ENCODE data around the gene ITFG1.

ITFG1 gene

DNA sequence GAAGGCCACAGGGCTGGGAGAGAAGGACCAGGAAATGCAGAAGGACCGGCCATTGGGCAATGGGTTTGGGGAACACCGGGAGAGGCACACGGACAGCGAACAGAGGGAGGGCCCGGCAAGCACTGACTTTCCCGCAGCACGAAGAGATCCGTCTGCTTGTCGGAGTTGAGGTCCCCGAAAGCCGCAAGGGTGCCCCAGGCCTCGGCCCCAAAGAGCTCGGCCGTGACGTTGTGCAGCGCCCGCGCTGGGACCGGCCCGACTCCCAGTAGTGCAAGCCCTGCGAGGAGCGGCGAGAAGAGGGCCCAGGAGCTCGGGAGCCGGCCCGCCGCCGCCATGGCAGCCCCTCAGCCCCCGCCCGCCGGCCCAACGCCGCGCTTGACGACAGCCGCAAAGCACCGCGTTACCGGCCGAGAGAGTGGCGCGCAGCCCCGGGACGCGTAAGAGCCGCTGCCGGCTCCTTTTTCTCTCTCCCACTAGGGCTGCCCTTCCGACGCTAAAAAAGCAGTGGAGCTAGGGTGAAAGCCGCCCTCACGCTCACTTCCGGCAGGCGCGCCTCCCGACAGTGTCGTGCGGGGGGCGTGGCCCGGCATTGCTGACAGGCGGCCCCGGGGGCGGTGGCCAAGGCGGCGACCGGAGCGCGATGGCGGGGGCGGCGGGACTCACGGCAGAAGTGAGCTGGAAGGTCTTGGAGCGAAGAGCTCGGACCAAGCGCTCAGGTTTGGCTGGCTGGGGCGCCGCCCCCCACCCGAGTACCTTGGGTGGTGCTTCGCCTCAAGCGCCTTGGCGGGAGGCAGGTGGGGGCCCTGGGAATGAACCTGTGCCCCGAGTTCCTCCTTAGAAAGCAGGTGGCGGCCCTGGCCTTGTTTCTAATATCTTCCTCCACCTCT, at the start of gene ITFG1, which contains the start of gene PHKB:
ITFG1 (minus strand) TSS at position 353 of the 887 bp plus-strand sequence; CDS start at position 335, 18 bp downstream.
PHKB (plus strand) TSS at position 621 of the 887 bp plus-strand sequence; CDS start at position 641, 20 bp downstream.
- H3K36me3 Mint-ChIP-seq (ENCODE audit: low read depth) = peaks cover 26% of the 10 kb centered on the region
- peak within 1 kb of the TSS; percentile 92 for H3K4me3 Mint-ChIP-seq
- H3K4me1 Mint-ChIP-seq (ENCODE audit: low read depth) = peaks cover 39% of the 10 kb centered on the region
- peak; percentile 97 for DNase-seq (ENCODE audit: low spot score)
- H3K27ac Mint-ChIP-seq = peak within 1 kb of the TSS; percentile 99
- no peaks in the 10 kb centered on the region for H3K27me3 Mint-ChIP-seq (ENCODE audit: low read depth)
- no peaks in the 10 kb centered on the region for H3K9me3 Mint-ChIP-seq

DNA sequence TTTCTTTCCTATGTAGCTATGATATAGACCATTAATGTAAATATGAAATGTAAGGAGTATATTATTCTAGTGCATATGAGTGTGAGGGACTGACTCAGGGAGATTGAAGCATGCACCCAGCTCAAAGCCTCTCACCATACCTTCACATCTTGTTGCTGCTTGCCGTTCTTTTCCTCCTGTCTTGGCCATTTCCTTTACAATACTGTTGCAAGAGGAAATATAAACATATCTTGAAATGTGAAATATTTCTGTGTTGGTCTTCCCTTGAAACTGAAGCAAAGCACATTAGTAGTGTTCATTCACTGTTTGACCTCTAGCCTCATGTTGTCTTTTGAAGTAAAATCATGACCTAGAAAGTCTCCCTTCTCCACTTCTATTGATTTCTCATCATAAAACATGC, 46.8 kb upstream of the ITFG1 start:
- H3K27me3 Mint-ChIP-seq (ENCODE audit: low read depth) = no peaks in the 10 kb centered on the region
- peaks cover 39% of the 10 kb centered on the region for H3K36me3 Mint-ChIP-seq (ENCODE audit: low read depth)
- H3K4me1 Mint-ChIP-seq (ENCODE audit: low read depth) = peaks cover 4% of the 10 kb centered on the region
- H3K4me3 Mint-ChIP-seq = no peak overlapping the region
- no peak overlapping the region for H3K27ac Mint-ChIP-seq
- DNase-seq (ENCODE audit: low spot score) = no peak
- no peaks in the 10 kb centered on the region for H3K9me3 Mint-ChIP-seq

DNA sequence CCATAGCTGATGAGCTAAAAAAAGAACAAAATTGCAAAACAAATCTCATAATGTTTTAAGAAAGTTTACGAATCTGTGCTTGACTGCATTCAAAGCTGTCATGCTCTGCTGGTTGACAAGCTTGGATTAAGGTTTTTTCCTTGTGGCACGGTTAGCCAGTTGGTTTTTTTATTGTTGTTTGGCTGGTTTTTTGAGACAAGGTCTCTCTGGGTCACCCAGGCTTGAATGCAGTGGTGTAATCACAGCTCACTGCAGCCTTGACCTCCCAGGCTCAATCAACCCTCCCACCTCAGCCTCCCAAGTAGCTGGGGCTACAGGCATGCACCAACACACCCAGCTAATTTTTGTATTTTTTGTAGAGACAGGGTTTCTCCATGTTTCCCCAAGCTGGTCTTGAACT, 45.9 kb upstream of the ITFG1 start:
- Mint-ChIP-seq H3K9me3 (no peaks in the 10 kb centered on the region), H3K4me3 (no peak overlapping the region), H3K4me1 (ENCODE audit: low read depth) (peaks cover 4% of the 10 kb centered on the region), H3K36me3 (ENCODE audit: low read depth) (peaks cover 34% of the 10 kb centered on the region), H3K27me3 (ENCODE audit: low read depth) (no peaks in the 10 kb centered on the region), H3K27ac (no peak overlapping the region)
- DNase-seq (ENCODE audit: low spot score) = no peak

DNA sequence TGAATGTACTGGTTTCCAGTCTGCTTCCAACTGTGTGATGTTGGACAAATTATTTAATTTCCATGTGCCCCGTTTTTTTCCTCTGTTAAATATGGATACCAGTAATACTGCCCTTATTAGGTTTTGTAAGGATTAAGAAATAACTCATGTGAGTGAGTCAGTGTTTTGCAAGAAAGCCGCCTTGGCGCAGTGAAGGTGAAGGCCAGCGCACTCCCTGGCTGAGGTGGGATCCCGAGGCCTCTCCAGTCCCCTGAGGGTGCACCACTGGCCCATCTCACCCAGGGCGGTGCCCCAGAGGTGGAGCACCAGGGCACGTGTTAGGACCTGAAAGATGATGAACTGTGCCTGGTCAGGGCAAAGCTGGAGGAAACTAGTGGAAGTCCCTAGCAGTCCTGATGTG, 43.7 kb upstream of the ITFG1 start:
- Mint-ChIP-seq H3K27ac (no peak overlapping the region), H3K36me3 (ENCODE audit: low read depth) (peaks cover 41% of the 10 kb centered on the region), H3K27me3 (ENCODE audit: low read depth) (no peaks in the 10 kb centered on the region), H3K9me3 (no peaks in the 10 kb centered on the region), H3K4me3 (no peak overlapping the region), H3K4me1 (ENCODE audit: low read depth) (peaks cover 4% of the 10 kb centered on the region)
- DNase-seq (ENCODE audit: low spot score) = no peak

DNA sequence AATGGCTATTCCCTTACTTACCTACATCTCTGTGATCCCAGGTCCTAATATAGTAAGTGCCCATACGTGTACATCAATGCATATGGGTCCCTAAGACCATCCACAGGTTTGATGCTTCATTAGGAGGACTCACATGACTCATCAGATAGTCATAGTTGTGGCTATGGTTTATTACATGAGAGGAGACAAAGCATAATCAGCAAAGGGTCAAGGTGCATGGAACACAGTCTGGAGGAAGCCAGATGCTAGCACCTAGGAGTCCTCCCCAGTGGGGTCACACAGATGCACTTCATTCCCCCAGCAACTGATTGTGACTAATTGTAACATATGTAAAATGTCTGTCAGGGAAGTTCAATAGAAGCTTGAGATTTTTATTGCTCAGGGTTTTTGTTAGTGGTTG, 43.1 kb upstream of the ITFG1 start:
- Mint-ChIP-seq H3K4me1 (ENCODE audit: low read depth) (peaks cover 4% of the 10 kb centered on the region), H3K4me3 (no peak overlapping the region), H3K27me3 (ENCODE audit: low read depth) (no peaks in the 10 kb centered on the region), H3K36me3 (ENCODE audit: low read depth) (peaks cover 48% of the 10 kb centered on the region), H3K9me3 (no peaks in the 10 kb centered on the region), H3K27ac (no peak overlapping the region)
- no peak for DNase-seq (ENCODE audit: low spot score)

DNA sequence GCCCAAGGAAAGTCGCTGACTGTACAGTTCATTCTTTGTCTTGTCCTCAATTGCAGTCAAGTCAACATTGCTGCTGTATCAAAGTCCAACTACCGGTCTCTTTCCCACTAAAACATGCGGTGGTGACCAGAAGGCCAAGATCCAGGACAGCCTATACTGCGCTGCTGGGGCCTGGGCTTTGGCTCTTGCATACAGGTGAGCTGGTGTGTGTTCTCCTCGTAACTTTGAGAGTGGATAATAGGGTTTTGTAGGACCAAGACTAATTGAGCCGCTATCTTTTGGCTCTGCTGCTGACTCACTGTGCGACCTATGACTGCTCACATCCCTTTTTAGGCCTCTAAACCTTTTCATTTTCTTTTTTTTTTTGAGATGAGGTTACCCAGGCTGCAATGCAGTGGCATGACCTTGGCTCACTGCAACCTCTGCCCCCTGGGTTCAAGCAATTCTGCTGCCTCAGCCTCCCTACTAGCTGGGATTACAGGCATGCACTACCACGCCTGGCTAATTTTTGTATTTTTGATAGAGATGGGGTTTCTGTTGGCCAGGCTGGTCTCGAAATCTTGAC, 38.9 kb upstream of the ITFG1 start:
- H3K36me3 Mint-ChIP-seq (ENCODE audit: low read depth) = peaks cover 47% of the 10 kb centered on the region
- no peaks in the 10 kb centered on the region for H3K9me3 Mint-ChIP-seq
- no peak for DNase-seq (ENCODE audit: low spot score)
- no peaks in the 10 kb centered on the region for H3K4me1 Mint-ChIP-seq (ENCODE audit: low read depth)
- H3K27ac Mint-ChIP-seq = no peak overlapping the region
- H3K27me3 Mint-ChIP-seq (ENCODE audit: low read depth) = no peaks in the 10 kb centered on the region
- H3K4me3 Mint-ChIP-seq = no peak overlapping the region

DNA sequence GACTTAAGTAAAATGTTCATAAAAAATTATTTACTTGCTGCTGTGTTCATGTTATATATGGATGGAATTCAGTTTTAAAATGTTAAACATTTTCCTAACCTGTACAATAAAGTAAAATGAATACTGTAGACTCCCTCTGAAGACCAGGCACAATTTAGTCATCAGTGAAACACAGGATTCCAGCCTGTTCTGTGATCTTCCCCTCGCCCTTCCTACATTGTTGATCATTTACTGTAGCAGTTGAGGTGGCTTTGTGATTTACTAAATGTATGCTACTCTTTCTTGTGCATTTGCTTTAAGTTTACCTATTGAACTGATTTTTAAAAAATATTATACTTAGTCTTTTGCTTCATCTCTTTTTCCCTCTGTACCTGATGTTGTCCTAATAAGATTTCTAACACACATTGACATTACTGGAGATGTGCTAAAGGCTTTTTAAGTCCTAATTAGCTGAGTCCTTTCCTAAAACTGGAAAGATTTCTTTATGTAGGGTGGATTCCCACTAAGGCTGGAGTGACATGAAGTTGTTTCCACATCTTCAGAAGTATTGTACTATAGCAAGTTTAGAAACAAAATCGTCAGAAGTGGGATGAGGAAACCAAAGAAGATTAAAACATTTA, 38.3 kb upstream of the ITFG1 start:
- Mint-ChIP-seq H3K27me3 (ENCODE audit: low read depth) (no peaks in the 10 kb centered on the region), H3K9me3 (no peaks in the 10 kb centered on the region), H3K4me3 (no peak overlapping the region), H3K36me3 (ENCODE audit: low read depth) (peaks cover 42% of the 10 kb centered on the region), H3K27ac (no peak overlapping the region), H3K4me1 (ENCODE audit: low read depth) (no peaks in the 10 kb centered on the region)
- no peak for DNase-seq (ENCODE audit: low spot score)

DNA sequence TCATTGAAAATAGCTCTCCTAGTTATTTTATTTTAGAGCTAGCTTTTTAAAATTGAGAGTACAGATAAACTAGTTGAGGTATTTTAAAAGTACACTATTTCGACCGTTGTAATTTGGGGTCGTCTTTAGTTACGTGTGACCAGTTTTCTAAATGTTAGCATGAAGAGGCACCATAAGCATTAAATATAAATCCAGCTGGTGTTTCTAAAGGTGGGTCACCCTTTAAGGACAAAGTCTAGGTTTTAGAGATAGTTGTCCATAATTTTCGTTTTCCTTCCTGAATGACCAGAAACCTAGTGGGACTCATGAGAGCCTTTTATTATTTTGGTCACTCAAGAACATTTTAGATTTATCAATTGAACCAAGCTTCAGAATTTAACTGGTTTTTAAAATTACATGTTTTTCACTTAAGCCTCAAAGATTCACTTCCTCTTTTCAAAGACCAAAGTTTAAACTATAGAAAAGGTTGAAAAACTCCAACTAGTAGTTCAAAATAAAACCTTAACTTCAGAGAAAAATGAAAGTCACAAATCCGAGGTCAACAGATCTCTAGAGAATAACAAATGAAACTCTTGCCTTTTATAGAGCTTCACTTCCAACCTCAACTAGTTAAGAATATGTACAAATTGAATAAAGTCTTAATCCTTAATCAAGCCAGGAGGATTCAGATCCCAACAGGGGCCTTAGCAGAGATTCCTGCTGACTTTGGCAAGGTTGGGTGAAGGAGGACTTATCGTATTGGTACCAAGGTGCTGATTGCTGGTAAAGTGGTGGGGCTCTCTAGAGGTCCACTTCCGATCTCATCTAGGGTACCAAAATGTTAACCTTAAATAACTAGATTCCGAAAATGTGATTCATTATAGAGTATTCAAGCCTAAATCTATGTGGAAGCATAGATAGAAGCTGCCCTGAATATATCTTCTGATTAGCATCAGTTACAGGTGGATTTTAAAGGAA, 32.8 kb upstream of the ITFG1 start:
- H3K9me3 Mint-ChIP-seq = peaks cover 23% of the 10 kb centered on the region
- H3K27ac Mint-ChIP-seq = peak overlapping the region; percentile 36
- no peak for DNase-seq (ENCODE audit: low spot score)
- H3K36me3 Mint-ChIP-seq (ENCODE audit: low read depth) = peaks cover 20% of the 10 kb centered on the region
- no peaks in the 10 kb centered on the region for H3K27me3 Mint-ChIP-seq (ENCODE audit: low read depth)
- H3K4me1 Mint-ChIP-seq (ENCODE audit: low read depth) = peaks cover 11% of the 10 kb centered on the region
- no peak overlapping the region for H3K4me3 Mint-ChIP-seq

DNA sequence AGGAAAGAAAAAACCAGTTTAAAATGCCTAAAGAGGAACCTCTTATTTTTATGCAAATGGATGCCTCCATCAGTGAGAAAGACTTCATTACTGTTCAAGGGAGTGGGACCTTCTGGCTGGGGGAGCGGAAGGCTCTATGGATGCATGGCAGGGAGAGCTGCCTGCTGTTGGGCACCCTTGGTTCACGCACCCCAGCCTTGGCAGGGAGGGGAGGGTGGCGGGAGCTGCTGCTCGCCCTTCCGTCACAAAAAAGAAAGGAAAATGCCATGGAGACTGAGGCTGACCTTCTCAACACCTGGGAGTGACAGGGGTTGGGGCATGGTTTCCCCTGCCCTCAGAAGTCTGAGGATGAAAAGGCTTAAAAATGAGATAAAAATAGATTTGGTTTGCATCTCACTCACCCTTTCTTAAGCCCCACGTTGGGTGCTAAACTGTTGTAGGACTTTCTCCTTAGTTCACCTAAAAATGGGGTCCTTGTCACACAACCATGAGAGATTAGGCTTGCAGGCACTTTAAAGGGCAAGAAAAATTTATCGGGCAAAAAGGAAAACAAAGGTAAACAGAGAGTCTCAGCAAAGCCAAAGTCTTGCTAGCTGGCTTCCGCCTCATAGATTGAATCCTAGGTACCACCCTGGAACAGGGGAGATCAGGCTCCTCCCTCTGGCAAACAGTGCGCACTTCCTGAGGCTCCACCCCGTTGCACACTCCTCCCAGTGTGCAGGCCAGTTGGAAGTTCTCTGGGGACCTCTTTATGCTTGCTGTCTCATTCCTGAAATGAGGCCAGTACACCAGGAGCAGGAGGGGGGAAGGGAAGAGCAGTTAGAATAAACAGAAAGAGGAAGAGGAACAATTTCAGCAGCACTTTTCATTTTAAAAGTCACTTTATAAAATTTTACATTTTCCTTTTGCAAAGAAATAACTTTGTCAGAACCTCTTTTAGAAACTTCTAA, 31.8 kb upstream of the ITFG1 start:
- peaks cover 11% of the 10 kb centered on the region for H3K4me1 Mint-ChIP-seq (ENCODE audit: low read depth)

DNA sequence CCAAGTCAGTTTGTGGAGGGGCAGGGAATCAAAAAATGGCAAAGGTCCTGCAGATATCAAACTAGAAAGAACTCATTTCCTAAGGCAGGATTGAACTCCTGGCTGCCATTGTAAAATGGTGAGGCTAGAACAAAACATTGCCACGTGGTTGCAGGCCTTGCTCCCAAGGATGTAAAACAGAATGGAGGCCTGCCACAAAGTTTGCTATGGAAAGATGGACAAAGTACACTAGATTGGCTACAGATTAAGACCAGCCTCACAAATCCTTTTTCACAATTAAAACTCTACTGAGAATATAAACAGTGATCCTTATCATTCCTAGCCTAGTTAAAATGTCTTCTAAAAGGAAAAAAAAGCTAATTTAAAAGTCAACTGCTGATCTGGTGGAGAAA, 31.2 kb upstream of the ITFG1 start:
- H3K36me3 Mint-ChIP-seq (ENCODE audit: low read depth) = peaks cover 22% of the 10 kb centered on the region
- no peaks in the 10 kb centered on the region for H3K27me3 Mint-ChIP-seq (ENCODE audit: low read depth)
- H3K4me1 Mint-ChIP-seq (ENCODE audit: low read depth) = peaks cover 11% of the 10 kb centered on the region
- H3K9me3 Mint-ChIP-seq = peaks cover 29% of the 10 kb centered on the region
- no peak overlapping the region for H3K4me3 Mint-ChIP-seq
- no peak overlapping the region for H3K27ac Mint-ChIP-seq
- DNase-seq (ENCODE audit: low spot score) = no peak

More for the DNA sequence above, 31.8 kb upstream of the ITFG1 start:
- no peak for DNase-seq (ENCODE audit: low spot score)
- peak overlapping the region; percentile 57 for H3K4me3 Mint-ChIP-seq
- H3K27me3 Mint-ChIP-seq (ENCODE audit: low read depth) = no peaks in the 10 kb centered on the region
- H3K36me3 Mint-ChIP-seq (ENCODE audit: low read depth) = peaks cover 24% of the 10 kb centered on the region
- peak overlapping the region; percentile 78 for H3K27ac Mint-ChIP-seq
- H3K9me3 Mint-ChIP-seq = peaks cover 29% of the 10 kb centered on the region

DNA sequence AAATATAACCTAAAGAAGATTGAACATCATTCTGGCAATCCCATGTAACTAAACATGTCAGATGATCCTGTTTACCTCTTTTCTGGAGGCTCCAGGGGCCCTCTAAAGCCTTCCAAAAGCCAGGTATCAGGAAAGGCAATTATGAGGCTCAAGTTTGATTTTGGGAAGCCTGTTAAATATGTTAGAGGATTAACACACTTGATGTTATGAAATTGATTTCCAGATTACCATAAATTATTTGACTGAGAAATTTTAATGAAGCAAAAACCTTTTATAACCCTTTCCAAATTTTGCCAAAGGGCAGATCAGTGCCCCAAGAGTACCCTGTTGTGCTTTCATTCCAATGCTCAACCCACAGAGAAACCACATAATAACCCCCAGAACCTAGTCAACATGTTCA, 29.6 kb upstream of the ITFG1 start:
- Mint-ChIP-seq H3K36me3 (ENCODE audit: low read depth) (peaks cover 26% of the 10 kb centered on the region), H3K9me3 (peaks cover 29% of the 10 kb centered on the region), H3K4me1 (ENCODE audit: low read depth) (peaks cover 11% of the 10 kb centered on the region), H3K27ac (no peak overlapping the region), H3K4me3 (no peak overlapping the region), H3K27me3 (ENCODE audit: low read depth) (no peaks in the 10 kb centered on the region)
- DNase-seq (ENCODE audit: low spot score) = no peak

DNA sequence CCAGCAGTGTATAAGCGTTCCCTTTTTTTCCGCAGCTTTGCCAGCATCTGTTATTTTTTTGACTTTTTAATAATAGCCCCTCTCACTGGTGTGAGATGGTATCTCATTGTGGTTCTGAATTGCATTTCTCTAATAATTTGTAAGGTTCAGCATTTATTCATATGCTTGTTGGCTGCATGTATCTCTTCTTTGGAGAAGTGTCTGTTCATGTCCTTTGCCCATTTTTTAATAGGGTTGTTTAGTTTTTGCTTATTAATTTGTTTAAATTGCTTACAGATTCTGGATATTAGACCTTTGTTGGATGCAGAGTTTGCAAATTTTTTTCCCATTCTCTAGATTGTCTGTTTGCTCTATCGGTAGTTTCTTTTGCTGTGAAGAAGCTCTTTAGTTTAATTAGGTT, 27.2 kb upstream of the ITFG1 start:
- no peak for DNase-seq (ENCODE audit: low spot score)
- no peaks in the 10 kb centered on the region for H3K27me3 Mint-ChIP-seq (ENCODE audit: low read depth)
- H3K27ac Mint-ChIP-seq = no peak overlapping the region
- peaks cover 26% of the 10 kb centered on the region for H3K36me3 Mint-ChIP-seq (ENCODE audit: low read depth)
- peaks cover 29% of the 10 kb centered on the region for H3K9me3 Mint-ChIP-seq
- no peak overlapping the region for H3K4me3 Mint-ChIP-seq
- H3K4me1 Mint-ChIP-seq (ENCODE audit: low read depth) = peaks cover 7% of the 10 kb centered on the region
